HCEC 1CT (cell line): ENCODE results near the gene MMEL1.
"Not testable (repeated sequence)": the region's sequence is repeated elsewhere in the genome, so short reads cannot be mapped to it uniquely, and the experiment has no call there.

Experiments used
- DNase-seq: peaks from one replicate; pipeline ENCODE4 v3.0.0-alpha.2; 2017

Gene MMEL1

DNA sequence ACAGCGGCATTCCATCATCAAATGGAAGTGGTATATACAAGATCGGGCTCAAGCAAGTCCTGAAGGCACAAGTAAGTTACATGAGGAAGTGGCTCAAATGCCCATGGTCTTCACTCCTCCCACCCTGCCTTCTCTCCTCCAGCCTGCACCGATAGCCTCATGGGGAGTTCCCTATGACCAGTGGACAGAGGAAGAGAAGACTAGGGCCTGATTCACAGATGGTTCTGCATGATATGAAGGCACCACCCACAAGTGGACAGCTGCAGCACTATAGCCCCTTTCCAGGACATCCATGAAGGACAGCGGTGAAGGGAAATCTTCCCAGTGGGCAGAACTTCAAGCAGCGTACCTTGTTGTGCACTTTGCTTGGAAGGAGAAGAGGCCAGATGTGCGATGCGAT lies 7.1 kb downstream of the MMEL1 start:
- DNase-seq, result not testable (repeated sequence)

- DNase-seq, result no peak
Measured at GRCh38 chr1:2625311-2625710, 7.5 kb downstream of the MMEL1 start.

- DNase-seq, result no peak
Measured at GRCh38 chr1:2624735-2625300, 8.0 kb downstream of the MMEL1 start.

DNA sequence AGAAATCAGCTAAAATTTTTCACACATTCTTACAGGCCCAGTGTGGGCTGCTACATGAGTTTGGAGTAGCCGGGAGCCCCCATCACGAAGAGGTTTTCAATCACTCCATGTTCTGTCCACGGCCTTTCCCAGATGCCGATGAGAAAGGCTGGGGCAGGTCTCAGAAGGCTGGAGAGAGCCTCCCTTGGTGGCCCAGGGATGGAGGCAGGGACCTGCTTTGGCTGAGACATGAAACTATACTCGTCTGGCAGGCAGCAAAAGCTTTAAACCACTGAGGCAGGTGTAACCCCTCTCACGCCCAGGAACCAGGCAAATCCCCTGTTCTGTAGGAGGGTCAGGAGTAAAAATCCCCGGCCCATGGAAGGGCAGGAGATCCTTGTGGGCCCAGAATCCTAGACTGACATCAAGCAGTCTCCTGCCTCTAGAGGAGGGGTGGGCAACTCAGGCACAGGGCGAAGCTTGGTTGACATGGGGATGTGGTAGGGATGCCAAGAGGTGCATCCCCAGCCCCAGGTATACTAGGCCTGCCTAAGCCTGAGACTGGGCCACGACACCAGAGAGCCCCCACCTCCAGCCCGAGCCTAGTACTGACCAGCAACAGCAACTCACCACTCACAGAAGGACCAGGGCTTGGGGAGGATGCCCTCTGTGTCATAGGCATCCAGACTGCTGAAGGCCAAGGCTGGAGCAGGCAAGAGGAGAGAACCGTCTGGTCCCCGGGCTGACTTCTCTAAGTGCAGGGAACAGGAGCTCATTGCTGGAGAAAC lies 9.1 kb downstream of the MMEL1 start:
- DNase-seq, result no peak

GRCh38 chr1:2617971-2618470 lies 14.8 kb downstream of the MMEL1 start:
- no peak for DNase-seq

- DNase-seq, result no peak
Measured at GRCh38 chr1:2614145-2614544, 18.7 kb downstream of the MMEL1 start.

GRCh38 chr1:2612591-2613365 lies 20.0 kb downstream of the MMEL1 start:
- DNase-seq, result no peak

DNA sequence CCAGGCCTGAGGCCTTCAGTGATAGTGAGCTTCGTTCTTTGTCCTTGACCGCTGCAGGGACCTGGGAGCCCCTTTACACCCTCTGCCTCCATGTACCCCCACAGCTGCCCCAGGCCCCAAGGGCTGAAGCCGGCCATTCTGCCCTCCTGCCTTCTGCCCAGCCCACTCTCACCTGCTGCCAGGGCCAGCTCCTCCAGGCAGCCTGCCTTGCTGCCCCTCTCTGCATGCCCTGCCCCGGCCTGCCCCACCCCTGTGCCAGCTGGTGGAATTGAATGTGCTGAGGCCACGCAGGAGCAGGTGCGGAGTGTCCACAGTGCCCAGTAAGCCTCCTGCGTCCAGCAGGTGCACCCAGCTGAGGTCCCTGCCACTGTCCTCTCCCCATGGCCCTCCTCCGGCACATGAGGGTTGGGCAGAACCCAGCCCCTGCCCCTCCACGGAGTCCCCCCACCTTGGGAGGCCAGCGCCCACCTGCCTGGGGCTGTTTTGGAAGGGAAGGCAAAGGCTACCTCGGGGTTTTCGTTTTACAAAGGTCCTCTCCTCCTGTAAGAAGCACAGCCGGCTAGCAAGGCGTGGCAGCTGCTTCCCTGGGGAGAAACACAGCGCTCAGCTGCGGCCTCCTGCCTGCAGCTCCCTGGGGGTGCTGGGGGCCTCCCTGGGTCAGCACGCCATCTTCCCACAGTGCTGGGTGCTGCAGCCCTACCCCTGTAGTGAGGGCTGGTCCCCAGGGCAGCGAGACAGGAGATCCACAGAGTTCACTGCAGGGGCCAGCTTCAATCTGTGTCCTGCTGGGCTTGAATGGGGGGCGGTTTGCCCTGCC lies 21.0 kb downstream of the MMEL1 start:
- DNase-seq, result no peak

- no peak for DNase-seq
Measured at GRCh38 chr1:2611031-2611501, 21.8 kb downstream of the MMEL1 start.

GRCh38 chr1:2610036-2610959 lies 22.5 kb downstream of the MMEL1 start:
- no peak for DNase-seq

DNA sequence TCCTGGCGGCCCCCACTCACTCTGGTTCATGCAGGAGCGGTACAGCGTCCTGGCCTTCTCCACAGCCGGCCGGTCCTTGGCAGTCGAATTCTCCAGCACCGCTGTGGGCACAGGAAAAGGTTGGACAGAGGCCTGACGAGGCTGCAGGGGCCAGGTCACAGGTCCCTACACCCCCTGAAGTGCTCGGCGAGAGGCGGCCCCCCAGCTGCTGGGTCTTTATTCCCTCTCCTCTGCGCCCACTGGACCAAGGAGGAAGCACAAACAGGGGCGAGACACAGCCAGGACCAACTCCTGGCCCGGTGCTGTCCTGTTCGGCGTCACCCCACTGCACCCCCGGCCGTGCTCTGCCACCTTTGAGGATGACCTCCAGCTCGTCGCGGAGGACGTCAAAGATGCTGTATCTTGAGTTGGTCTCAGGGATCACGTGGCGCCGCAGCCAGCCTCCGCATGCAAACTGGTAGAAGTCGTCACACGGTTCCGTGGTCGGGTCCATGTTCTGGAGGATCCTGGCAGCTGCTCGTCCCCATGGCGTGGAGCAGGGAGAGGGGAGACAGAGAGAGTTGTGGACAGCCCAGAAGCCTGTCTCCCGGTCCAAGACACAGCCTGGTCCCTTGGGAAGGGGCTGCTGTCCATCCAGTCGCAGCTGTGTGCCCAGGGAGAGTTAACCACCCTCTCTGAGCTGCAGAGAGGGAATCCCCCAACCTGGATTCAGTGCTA lies 23.3 kb downstream of the MMEL1 start:
- no peak for DNase-seq

GRCh38 chr1:2607641-2608091 lies 25.1 kb downstream of the MMEL1 start:
- DNase-seq, result no peak

DNA sequence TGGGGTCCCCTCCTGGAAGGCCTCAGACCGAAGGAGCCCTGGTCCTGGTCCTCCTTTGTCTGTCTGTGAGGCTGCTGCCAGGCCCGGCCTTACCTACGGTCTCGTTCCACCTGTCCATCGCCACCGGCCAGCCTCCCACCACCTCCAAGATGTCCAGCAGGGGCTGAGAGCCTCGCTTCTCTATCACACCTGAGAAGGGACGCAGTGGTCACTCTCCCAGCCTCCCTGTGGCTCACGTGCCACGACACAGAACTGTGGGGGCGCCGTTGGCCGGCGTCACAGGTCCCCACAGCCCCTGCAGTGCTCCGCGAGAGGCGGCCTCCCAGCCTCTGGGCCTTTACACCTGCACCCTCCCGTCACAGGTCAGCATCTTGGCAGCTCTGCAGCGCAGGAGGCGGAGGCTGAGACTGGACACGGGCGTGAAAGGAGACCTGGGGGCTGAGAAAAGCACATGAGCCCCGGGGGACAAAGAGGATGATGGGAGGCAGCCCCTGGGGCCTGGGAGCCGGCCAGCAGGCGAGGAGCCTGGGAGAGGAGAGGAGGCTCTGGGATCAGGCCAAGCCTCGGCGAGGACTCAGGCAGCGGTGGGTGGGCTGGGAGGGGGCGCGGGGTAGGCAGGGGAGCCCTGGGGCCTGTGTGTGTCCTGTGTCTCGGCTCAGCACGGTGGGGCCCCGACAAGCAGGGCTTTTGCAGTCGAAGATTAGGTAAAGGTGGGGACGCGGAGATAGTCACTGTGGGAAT lies 25.8 kb downstream of the MMEL1 start:
- no peak for DNase-seq

DNA sequence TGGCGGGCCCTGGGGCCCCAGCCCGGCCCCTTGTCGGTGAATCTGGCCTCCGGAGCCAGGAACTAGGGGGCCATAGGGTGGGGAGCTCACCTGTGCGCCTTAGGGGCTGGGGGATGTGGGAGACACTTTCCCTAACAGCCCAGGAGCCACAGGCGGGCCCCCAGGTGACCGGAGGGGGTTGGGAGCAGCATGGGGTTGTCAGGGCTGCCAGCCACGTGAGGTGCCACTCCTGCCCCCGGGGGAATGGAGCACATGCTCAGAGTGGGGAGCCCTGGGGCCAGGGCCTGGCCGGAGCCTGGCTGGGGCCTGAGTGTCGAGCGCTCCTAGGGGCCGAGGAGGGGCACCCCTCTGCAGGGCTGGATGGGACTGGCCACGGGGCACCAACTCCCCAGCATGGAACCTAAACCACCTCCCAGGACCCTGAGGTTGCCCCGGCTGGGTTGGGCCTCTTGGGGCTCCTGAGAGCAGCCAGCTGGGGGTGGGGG lies 26.4 kb downstream of the MMEL1 start:
- no peak for DNase-seq

DNA sequence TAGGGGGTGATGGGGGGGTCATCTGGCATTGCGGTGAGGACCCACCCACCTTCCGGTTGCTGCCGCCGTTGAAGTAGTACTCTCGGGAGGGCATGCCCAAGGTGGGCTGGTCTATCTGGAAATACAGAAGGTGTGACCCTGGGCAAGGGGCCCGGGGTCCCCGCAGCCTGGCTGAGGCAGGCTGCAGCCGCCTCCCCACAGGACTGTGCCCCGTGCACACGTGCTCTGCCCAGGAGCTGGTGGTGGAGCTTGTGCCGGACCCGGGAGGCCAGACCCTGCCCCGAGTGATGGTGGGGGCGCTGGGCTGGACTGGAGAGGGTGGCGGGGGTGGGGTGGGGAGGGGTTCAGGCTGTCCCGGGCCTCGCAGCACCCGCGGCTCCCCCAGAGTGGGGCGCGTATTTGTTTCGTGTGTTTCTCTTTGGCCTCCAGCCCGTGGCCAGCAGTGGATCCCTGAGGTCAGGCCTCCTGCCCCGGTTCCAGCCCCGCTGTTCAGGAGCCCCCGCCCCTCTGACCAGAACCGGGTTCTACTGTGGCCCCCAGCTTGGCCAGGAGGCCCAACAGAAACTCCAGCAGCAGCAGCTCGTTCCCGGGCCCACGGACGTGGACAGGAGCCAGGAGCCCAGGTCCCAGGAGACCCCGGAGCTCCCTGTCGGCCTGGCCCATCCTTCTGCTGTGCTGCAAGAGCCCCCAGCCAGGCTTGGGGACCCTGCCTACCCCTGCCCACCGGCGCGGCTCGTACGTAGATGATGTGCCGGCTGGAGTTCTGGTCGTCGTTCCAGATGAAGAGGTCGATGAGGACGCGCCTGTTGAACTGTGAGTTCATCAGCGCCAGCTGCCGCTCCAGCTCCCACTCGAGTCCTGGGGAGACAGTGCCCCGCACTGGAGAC lies 27.1 kb downstream of the MMEL1 start:
- DNase-seq, result no peak

GRCh38 chr1:2604844-2605508 lies 27.8 kb downstream of the MMEL1 start:
- no peak for DNase-seq

DNA sequence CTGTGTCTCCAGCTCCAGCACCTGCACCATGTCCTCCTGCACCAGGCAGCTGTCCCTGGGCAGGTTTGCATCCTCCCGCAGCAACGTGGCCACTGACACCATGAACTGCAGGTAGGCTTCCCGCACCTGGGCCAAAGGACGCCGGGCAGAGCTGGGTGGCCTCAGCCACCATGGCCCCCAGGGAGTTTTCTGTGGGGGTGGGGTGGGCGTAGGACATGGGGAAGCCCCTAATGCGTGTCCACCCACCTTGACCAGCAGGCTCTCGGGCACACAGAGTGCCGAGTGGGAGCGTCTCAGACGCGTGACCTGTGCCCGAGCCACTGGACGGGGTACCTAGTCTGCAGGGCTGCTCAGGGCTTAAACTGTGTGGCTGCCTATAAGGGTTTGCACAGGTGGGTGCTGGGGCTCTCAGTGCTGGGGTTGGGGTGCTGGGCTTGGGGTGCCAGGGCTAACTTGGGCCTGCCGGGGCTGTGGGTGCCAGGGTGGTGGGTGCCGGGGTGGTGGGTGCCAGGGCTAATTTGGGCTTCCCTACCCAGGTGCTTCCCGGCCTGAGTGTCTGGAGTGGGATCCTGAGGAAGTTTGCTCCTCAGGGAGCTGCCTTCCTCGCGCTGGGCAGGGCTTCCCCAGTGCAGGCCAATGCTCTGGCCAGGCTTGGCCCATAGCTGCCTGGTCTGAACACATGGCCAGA lies 28.5 kb downstream of the MMEL1 start:
- DNase-seq, result no peak
